Esophagus squamous epithelium (tissue), 4 donors: ENCODE results near the gene SMURF2.

ENCODE experiments used
- POLR2A ChIP-seq, 4 donors: fragments of 450-650 bp; IDR thresholded peaks; one replicate each; pipeline ENCODE4 v1.6.1; 2017; ENCODE audit warnings: antibody characterized with exemption in 4 of 4, mild to moderate bottlenecking in 4 of 4, moderate library complexity in 3 of 4
- TF ChIP-seq, protein P1 (sequence below), 6 experiments: fragments of 450-650 bp in 4 of 6; fragments of 200-600 bp in 2 of 6; sonication (generic) in 2 of 6; IDR thresholded peaks; one replicate each; pipeline ENCODE4 v1.5.1; 2016 to 2019; ENCODE audit warnings: antibody characterized with exemption in 6 of 6, mild to moderate bottlenecking in 4 of 6, moderate library complexity in 4 of 6

DNA sequence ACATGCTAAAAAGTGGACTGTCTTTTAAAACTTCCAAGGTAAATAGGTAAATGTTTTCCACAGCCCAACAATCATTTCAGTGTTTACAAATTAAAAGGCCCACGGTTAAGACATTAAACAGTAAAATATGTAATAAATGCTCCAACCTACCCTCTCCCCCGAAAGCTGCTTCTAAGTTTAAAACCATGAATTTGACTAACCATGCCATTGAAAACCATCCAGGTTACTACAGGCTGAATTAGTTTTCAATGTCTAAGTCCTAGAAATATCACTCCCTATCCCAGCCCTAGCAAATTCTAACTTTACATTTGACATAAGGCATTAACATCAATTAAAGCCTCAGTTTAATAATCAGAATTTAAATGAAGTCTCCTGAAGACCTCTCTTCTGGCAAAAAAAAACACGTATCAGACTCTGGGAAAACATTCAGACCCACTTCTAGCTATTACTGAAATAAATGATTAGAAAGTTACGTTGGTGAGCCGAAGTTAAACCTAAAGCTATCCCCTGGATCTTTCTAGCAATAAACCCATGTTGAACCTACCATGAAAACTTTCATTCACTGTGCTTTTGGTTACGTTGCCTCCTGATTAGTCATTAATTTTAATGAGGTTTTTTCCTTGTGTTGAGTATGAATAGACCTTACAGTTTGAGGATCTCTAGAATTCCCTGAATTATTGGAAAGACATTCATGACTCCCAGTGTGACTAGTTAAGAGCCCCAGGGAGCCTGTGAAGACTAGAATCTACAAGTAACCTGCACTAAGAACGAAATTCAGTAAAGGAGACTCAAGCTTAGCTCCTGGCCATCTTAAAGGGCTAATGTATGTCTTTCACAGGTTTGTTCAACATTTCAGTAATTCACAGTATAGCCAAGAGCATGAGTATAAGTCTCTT is 163.6 kb downstream of the SMURF2 start:
- TF ChIP-seq POLR2A (IDR thresholded peaks at IDR 0.05), result no peak
- TF ChIP-seq, protein P1, sequence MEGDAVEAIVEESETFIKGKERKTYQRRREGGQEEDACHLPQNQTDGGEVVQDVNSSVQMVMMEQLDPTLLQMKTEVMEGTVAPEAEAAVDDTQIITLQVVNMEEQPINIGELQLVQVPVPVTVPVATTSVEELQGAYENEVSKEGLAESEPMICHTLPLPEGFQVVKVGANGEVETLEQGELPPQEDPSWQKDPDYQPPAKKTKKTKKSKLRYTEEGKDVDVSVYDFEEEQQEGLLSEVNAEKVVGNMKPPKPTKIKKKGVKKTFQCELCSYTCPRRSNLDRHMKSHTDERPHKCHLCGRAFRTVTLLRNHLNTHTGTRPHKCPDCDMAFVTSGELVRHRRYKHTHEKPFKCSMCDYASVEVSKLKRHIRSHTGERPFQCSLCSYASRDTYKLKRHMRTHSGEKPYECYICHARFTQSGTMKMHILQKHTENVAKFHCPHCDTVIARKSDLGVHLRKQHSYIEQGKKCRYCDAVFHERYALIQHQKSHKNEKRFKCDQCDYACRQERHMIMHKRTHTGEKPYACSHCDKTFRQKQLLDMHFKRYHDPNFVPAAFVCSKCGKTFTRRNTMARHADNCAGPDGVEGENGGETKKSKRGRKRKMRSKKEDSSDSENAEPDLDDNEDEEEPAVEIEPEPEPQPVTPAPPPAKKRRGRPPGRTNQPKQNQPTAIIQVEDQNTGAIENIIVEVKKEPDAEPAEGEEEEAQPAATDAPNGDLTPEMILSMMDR (IDR thresholded peaks at IDR 0.05), result no peak
